AG10803 (cell line): ENCODE measurements around the gene LRRC28.

Experiments
- DNase-seq: peaks from one replicate; pipeline ENCODE4 v3.0.0; 2010; ENCODE audit warnings: low read depth
- H3K4me3 ChIP-seq: 2 replicates; pipeline ENCODE4 v1.5.1; 2011; ENCODE audit warnings: mild to moderate bottlenecking, low read length, control low read depth
- TF ChIP-seq, protein P1 (sequence below): conservative IDR thresholded peaks from 2 replicates; pipeline ENCODE4 v1.5.1; 2011; ENCODE audit warnings: mild to moderate bottlenecking, low read length, control low read depth, inconsistent platforms

Gene LRRC28

DNA sequence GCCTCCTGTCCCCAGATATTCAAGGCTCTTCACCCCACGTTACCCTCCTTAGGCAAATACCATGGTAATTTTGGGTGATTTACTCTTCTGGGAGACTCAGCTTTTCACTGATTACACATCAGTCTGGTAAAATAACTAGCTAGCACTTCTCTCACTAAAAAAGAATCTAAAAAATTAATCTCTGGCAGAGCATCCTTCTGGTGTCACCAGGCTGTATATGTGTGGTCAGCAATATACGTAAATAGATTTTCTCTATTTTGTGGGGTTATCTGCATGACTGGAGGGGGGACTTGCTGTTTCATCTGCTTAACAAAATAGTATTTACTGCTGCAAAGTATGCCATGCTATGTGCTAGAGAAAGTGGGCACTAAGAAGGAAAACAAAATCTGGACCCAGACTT is 45.1 kb downstream of the LRRC28 start:
- peak; percentile 20 for DNase-seq
- no peak overlapping the region for H3K4me3 ChIP-seq
- TF ChIP-seq, protein P1, sequence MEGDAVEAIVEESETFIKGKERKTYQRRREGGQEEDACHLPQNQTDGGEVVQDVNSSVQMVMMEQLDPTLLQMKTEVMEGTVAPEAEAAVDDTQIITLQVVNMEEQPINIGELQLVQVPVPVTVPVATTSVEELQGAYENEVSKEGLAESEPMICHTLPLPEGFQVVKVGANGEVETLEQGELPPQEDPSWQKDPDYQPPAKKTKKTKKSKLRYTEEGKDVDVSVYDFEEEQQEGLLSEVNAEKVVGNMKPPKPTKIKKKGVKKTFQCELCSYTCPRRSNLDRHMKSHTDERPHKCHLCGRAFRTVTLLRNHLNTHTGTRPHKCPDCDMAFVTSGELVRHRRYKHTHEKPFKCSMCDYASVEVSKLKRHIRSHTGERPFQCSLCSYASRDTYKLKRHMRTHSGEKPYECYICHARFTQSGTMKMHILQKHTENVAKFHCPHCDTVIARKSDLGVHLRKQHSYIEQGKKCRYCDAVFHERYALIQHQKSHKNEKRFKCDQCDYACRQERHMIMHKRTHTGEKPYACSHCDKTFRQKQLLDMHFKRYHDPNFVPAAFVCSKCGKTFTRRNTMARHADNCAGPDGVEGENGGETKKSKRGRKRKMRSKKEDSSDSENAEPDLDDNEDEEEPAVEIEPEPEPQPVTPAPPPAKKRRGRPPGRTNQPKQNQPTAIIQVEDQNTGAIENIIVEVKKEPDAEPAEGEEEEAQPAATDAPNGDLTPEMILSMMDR = no peak

DNA sequence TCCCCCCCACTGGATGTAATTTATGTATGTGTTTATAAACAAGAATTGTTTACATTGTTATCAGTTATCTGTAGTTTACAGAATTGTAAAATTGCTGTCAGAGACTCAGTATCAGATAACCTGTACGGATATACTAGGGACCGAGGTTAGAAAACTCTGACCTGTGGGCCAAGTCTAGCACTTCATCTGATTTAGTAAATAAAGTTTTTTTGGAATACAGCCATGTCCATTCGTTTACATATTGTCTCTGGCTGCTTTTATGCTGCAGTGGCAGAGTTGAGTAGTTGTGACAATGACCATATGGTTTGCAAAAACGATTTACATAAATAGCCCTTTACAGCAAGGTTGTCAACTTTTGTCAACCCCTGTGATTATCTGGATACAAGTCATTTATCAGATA is 52.6 kb downstream of the LRRC28 start:
- no peak overlapping the region for H3K4me3 ChIP-seq
- TF ChIP-seq, protein P1 = no peak
- no peak for DNase-seq

DNA sequence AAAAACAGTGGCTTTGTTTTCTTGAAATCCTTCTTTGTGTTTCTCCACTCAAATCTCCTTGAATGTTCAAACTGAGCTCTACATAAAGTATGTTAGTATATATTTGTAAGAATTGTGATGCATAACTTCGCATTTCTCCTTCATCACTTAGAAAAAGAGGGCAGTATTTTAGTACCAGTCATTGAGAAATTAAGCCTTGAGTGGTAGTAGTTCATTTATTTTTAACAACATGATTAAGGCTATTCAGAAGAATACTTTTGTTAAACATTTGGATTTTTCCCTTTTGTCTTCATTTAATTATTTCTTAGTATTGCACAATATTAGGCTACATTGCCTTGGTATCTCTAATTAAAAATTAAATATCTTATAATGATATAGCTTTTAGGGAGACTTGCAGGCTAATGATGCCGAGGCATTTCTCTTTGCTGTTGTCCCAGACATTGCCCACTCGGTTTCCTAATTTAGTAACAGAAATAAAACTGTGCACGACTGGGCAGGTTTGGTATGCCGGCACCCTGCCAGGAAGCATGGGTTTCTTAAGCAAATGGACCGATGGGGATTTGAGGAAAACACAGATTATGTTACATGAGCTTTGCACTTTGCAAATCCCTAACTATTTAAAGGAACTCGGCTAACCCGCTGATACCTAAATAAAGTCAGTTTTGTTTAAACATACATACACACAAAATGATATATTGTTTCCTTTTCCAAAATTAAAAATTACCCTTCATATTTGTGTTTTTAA is 54.7 kb downstream of the LRRC28 start:
- no peak overlapping the region for H3K4me3 ChIP-seq
- peak; percentile 69 for DNase-seq
- TF ChIP-seq, protein P1 = no peak

DNA sequence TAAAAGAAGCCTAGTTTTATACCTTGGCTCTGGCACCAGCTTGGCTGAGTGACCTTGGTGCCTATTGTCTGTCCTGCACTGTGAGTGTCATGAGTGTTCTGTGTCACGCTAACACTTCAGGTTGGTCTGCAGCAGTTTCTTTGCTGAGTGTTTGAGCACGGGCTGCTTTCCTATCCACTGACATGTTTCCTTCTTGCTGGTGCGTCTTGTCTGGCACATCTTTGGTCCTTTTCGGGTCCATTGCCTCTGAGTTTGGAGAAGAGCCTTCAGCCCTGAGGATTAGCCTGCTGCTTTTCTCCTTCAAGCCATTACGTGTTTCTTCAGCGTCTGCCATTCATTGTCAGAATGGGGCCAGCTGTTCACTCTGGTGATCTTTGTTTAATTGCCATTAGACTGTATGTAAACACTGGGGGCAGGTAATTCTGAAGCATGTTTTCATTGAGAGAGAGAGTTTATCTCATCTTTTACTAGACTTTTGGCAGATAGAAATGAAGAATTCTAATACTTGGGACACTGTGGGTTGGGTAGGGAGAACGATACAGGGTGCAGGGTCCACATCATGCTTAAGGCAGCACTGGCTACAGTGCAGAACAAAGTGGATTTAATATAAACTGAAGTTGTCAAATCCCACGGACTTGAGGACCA is 55.5 kb downstream of the LRRC28 start:
- no peak overlapping the region for H3K4me3 ChIP-seq
- no peak for DNase-seq
- TF ChIP-seq, protein P1 = no peak

DNA sequence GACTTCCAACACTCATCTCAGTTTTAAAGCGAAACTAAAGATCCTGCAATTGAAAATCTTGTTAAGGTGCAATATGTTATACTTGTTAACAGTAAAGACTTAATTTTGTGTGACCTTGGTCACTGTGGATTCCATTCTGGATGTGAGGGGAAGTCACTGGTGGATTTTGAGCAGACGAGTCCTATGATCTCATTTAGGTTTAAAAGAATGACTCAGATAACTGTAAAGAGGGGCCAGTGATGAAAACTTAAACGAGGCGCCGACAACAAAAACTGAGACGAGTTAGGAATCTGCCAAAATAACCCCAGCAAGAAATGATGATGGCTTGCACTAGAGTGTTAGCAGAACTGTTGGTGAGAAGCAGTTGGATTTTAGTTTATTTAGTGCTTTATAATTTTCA is 56.5 kb downstream of the LRRC28 start:
- DNase-seq = no peak
- TF ChIP-seq, protein P1 = no peak
- no peak overlapping the region for H3K4me3 ChIP-seq

DNA sequence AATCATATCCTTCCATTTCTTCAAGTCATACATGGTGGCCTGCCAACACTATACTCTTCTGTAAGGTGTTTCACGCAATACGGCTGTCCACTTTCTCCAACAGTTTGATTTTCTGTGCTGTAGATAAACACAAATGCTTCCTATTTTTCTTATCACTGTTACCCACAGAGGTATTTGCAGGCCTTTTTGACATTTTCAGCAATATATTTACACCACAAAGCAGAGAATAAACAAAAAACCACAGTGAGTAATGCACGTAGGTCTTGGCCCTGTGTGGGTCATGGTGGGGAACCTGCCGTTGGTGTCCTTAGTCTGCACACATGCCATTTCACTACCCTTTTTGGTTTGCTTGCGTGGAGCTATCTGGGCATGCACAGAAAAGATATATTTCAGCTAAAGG is 59.5 kb downstream of the LRRC28 start:
- TF ChIP-seq, protein P1 = no peak
- no peak for DNase-seq

DNA sequence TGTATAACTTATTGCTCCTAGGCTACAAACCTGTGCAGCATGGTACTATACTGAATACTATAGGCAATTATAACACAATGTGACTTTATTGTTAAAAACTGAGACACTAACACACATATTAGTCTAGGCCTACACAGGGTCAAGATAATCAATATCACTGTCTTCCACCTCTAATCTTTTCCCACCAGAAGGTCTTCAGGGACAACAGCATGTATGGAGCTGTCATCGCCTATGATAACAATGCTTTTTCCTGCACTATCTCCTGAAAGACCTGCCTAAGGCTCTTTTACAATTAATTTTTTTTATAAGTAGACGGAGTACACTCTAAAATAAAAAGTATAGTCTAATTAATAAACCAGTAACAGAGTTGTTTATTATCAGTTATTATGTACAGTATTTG is 60.9 kb downstream of the LRRC28 start:
- TF ChIP-seq, protein P1 = no peak
- DNase-seq = no peak
- H3K4me3 ChIP-seq = no peak overlapping the region

More for the DNA sequence above, 59.5 kb downstream of the LRRC28 start:
- no peak overlapping the region for H3K4me3 ChIP-seq
